Measurements from ENCODE around the gene OR1A2. TPM values are rescaled to one million over a fixed set of nuclear protein-coding genes. Genes with fewer than 3 reads are reported as not detected.

OR1A2 gene
- not detected in 2 replicates for total RNA-seq (ENCODE audit: low replicate concordance)

- Histone ChIP-seq H3K4me1 (no peaks in the 10 kb centered on the region), H2AFZ (replicated peaks) (no peak within 1 kb of the TSS), H3K9ac (no peak within 1 kb of the TSS), H3K4me3 (no peak within 1 kb of the TSS), H3F3A (ENCODE audit: low read depth) (no peaks in the 10 kb centered on the region), H3K27me3 (no peaks in the 10 kb centered on the region), H3K27ac (no peak within 1 kb of the TSS), H4K20me1 (ENCODE audit: low read depth) (no peaks in the 10 kb centered on the region), H3K4me2 (no peak within 1 kb of the TSS), H3K36me3 (no peaks in the 10 kb centered on the region), H3K9me3 (ENCODE audit: low read depth) (peaks cover 22% of the 10 kb centered on the region), H3K79me2 (ENCODE audit: low read depth) (no peaks in the 10 kb centered on the region)
- H3K4me1 Mint-ChIP-seq = no peaks in the 10 kb centered on the region
- no peaks in the 10 kb centered on the region for H3K36me3 Mint-ChIP-seq
- H3K9me3 Mint-ChIP-seq = peaks cover 4% of the 10 kb centered on the region
- TF ChIP-seq EZH2 (IDR thresholded peaks at IDR 0.05) (no peak), EZH2phosphoT487 (IDR thresholded peaks at IDR 0.05) (no peak), CTCF (IDR thresholded peaks at IDR 0.05) (no peak)
- DNase-seq (ENCODE audit: low spot score) = no peak
- H3K4me3 Mint-ChIP-seq = no peak within 1 kb of the TSS
- H3K27ac Mint-ChIP-seq = no peak within 1 kb of the TSS
- H3K27me3 Mint-ChIP-seq (ENCODE audit: insufficient read depth, low read depth) = peaks cover 12% of the 10 kb centered on the region
Measured at GRCh38 chr17:3197219-3197618, at the start of gene OR1A2. OR1A2 (plus strand) TSS chr17:3197519; CDS start chr17:3197519, 0 bp downstream.

GRCh38 chr17:3157218-3157617, 40.1 kb upstream of the OR1A2 start:
- Histone ChIP-seq H3K27me3 (no peaks in the 10 kb centered on the region), H2AFZ (replicated peaks) (no peak overlapping the region), H3K9ac (no peak overlapping the region), H4K20me1 (ENCODE audit: low read depth) (no peaks in the 10 kb centered on the region), H3K4me2 (no peak overlapping the region), H3K27ac (no peak overlapping the region), H3K9me3 (ENCODE audit: low read depth) (peaks cover 7% of the 10 kb centered on the region), H3K4me3 (no peak overlapping the region), H3K79me2 (ENCODE audit: low read depth) (no peaks in the 10 kb centered on the region), H3F3A (ENCODE audit: low read depth) (no peaks in the 10 kb centered on the region), H3K4me1 (no peaks in the 10 kb centered on the region), H3K36me3 (no peaks in the 10 kb centered on the region)
- TF ChIP-seq CTCF (IDR thresholded peaks at IDR 0.05) = no peak
- TF ChIP-seq EZH2phosphoT487 (IDR thresholded peaks at IDR 0.05) = no peak
- TF ChIP-seq EZH2 (IDR thresholded peaks at IDR 0.05) = no peak
- Mint-ChIP-seq H3K36me3 (no peaks in the 10 kb centered on the region), H3K9me3 (peaks cover 2% of the 10 kb centered on the region), H3K4me3 (no peak overlapping the region), H3K4me1 (no peaks in the 10 kb centered on the region), H3K27ac (no peak overlapping the region), H3K27me3 (ENCODE audit: insufficient read depth, low read depth) (peaks cover 13% of the 10 kb centered on the region)
- no peak for DNase-seq (ENCODE audit: low spot score)

- Histone ChIP-seq H3K9me3 (ENCODE audit: low read depth) (peaks cover 14% of the 10 kb centered on the region), H3K27ac (no peak overlapping the region), H4K20me1 (ENCODE audit: low read depth) (no peaks in the 10 kb centered on the region), H3K9ac (no peak overlapping the region), H3F3A (ENCODE audit: low read depth) (no peaks in the 10 kb centered on the region), H3K27me3 (no peaks in the 10 kb centered on the region), H3K4me3 (no peak overlapping the region), H3K79me2 (ENCODE audit: low read depth) (no peaks in the 10 kb centered on the region), H3K36me3 (no peaks in the 10 kb centered on the region), H2AFZ (replicated peaks) (no peak overlapping the region), H3K4me1 (no peaks in the 10 kb centered on the region), H3K4me2 (no peak overlapping the region)
- Mint-ChIP-seq H3K27ac (no peak overlapping the region), H3K36me3 (no peaks in the 10 kb centered on the region), H3K4me1 (no peaks in the 10 kb centered on the region), H3K27me3 (ENCODE audit: insufficient read depth, low read depth) (peaks cover 10% of the 10 kb centered on the region), H3K9me3 (peaks cover 13% of the 10 kb centered on the region), H3K4me3 (no peak overlapping the region)
- no peak for DNase-seq (ENCODE audit: low spot score)
- TF ChIP-seq CTCF (IDR thresholded peaks at IDR 0.05) = no peak
- TF ChIP-seq EZH2 (IDR thresholded peaks at IDR 0.05) = no peak
- TF ChIP-seq EZH2phosphoT487 (IDR thresholded peaks at IDR 0.05) = no peak
Measured at GRCh38 chr17:3167574-3167973, 29.7 kb upstream of the OR1A2 start.

All from neural progenitor cell (in vitro differentiated cells).